K562 (cell line): ENCODE measurements around the gene ZNF385D. TPM values are rescaled to one million over a fixed set of nuclear protein-coding genes. Genes with fewer than 3 reads are reported as not detected.

Source experiments
- ATAC-seq: fragments of 200-7000 bp; cut with Tn5 transposase; 3 replicates; pipeline ENCODE4 v1.9.1; 2020; ENCODE audit warnings: moderate library complexity
- BruUV-seq: library from RNA; stranded (reverse); fragments of 400-500 nt; replicated peaks from 2 replicates; lab custom pipeline; 2021; lab: Mats Ljungman, UMichigan
- CTCF ChIA-PET: fragments of 300-600 bp; formaldehyde crosslinking; extraction: SDS; loops from one replicate; lab custom pipeline; 2021; ENCODE audit warnings: low intra/inter-chr PET ratio; lab: Yijun Ruan, JAX
- POLR2A ChIA-PET: fragments of 300-600, 350-650 bp; sonication (Branson Sonifier 250); formaldehyde crosslinking; extraction: SDS; loops from one replicate; lab custom pipeline; 2021; ENCODE audit warnings: antibody characterized with exemption, inconsistent platforms; lab: Yijun Ruan, JAX
- DNase-seq, 4 experiments: peaks; one replicate each; pipeline versions ENCODE4 v3.0.0 to v3.0.0-alpha.2; 2011 to 2018; ENCODE audit warnings: low spot score in 3 of 4, mixed read lengths in 3 of 4; ENCODE audit errors: extremely low read depth in 1 of 4
- FAIRE-seq: peaks from 2 replicates; lab custom pipeline; 2011; peaks lifted over from hg19 to GRCh38; lab: Jason Lieb, UNC
- H2AFZ ChIP-seq: 2 replicates; pipeline ENCODE4 v1.6.0; 2011; ENCODE audit warnings: low read depth, low read length, control low read depth, inconsistent platforms
- H3K27ac ChIP-seq: fragments of 200-600 bp; 3 replicates; pipeline ENCODE4 v1.8.0; 2011; ENCODE audit warnings: low read depth, mild to moderate bottlenecking, control low read depth, inconsistent platforms, low read length, moderate library complexity, mixed read lengths; ENCODE audit errors: extremely low read depth
- H3K27me3 ChIP-seq, 2 experiments: fragments of 300-600 bp in 1 of 2; 2 replicates in 1 of 2; 3 replicates in 1 of 2; pipeline versions ENCODE4 v1.6.0 to v1.8.0; 2011; ENCODE audit warnings: inconsistent platforms in 2 of 2, low read length in 2 of 2, mild to moderate bottlenecking in 1 of 2, mixed read lengths in 1 of 2, moderate library complexity in 1 of 2; ENCODE audit not compliant: control insufficient read depth in 2 of 2, insufficient read depth in 2 of 2
- H3K36me3 ChIP-seq: fragments of 300-600 bp; 3 replicates; pipeline ENCODE4 v1.8.0; 2011; ENCODE audit warnings: mild to moderate bottlenecking, low read length, inconsistent platforms; ENCODE audit not compliant: control insufficient read depth, insufficient read depth
- H3K4me1 ChIP-seq, 2 experiments: fragments of 200-600 bp in 1 of 2; replicated peaks in 1 of 2; 2 replicates in 1 of 2; 3 replicates in 1 of 2; pipeline versions ENCODE4 v1.5.1 to v1.8.0; 2011; ENCODE audit warnings: inconsistent platforms in 2 of 2, low read length in 2 of 2, mild to moderate bottlenecking in 1 of 2, mixed read lengths in 1 of 2, moderate library complexity in 1 of 2; ENCODE audit not compliant: control insufficient read depth in 2 of 2, insufficient read depth in 2 of 2
- H3K4me2 ChIP-seq: 2 replicates; pipeline ENCODE4 v1.6.1; 2011; ENCODE audit warnings: low read length, control low read depth, inconsistent platforms, mixed read lengths; ENCODE audit not compliant: insufficient read depth
- H3K4me3 ChIP-seq: fragments of 200-600 bp; sonication (generic), shearing (Covaris generic); 2 replicates; pipeline ENCODE4 v1.5.1; 2016; ENCODE audit warnings: control low read depth, inconsistent platforms
- H3K79me2 ChIP-seq: fragments of 200-600 bp; 3 replicates; pipeline ENCODE4 v1.8.0; 2011; ENCODE audit warnings: low read length, inconsistent platforms; ENCODE audit not compliant: control insufficient read depth, insufficient read depth
- H3K9ac ChIP-seq, 2 experiments: 2 replicates each; pipeline versions ENCODE4 v1.6.0 to v1.6.1; 2011; ENCODE audit warnings: low read depth in 2 of 2, low read length in 2 of 2, control low read depth in 1 of 2, inconsistent platforms in 1 of 2, mild to moderate bottlenecking in 1 of 2, mixed read lengths in 1 of 2; ENCODE audit not compliant: insufficient read depth in 1 of 2
- H3K9me1 ChIP-seq: one replicate; pipeline ENCODE4 v1.6.0; 2011; ENCODE audit warnings: inconsistent platforms, mild to moderate bottlenecking, low read length, moderate library complexity; ENCODE audit not compliant: control insufficient read depth, insufficient read depth
- H3K9me3 ChIP-seq: replicated peaks from 2 replicates; pipeline ENCODE4 v1.5.1; 2011; ENCODE audit warnings: low read depth, low read length, inconsistent platforms; ENCODE audit not compliant: control insufficient read depth, insufficient read depth
- H4K20me1 ChIP-seq: replicated peaks from 2 replicates; pipeline ENCODE4 v1.6.1; 2011; ENCODE audit warnings: low read length, inconsistent platforms, mixed read lengths; ENCODE audit not compliant: control insufficient read depth, insufficient read depth
- HNRNPK ChIP-seq: fragments of 200-400 bp; formaldehyde crosslinking; IDR thresholded peaks from one replicate; pipeline ENCODE4 v1.6.1; 2018; ENCODE audit warnings: mild to moderate bottlenecking, low read depth, low read length; ENCODE audit not compliant: poor library complexity, severe bottlenecking
- HNRNPLL ChIP-seq: fragments of 200-400 bp; formaldehyde crosslinking; IDR thresholded peaks from 2 replicates; pipeline ENCODE4 v1.6.1; 2017; ENCODE audit warnings: low read length, low read depth, mild to moderate bottlenecking; ENCODE audit not compliant: poor library complexity, severe bottlenecking
- KAT7 ChIP-seq: sonication (generic); formaldehyde crosslinking; IDR thresholded peaks from 2 replicates; pipeline ENCODE4 v1.8.0; 2022; ENCODE audit warnings: missing genetic modification reagents, mild to moderate bottlenecking, borderline replicate concordance
- LCOR ChIP-seq: sonication (generic); formaldehyde crosslinking; IDR thresholded peaks from 2 replicates; pipeline ENCODE4 v1.8.0; 2022; ENCODE audit warnings: mild to moderate bottlenecking, missing genetic modification reagents
- LEF1 ChIP-seq: fragments of 450-650 bp; IDR thresholded peaks from 2 replicates; pipeline ENCODE4 v1.6.1; 2016; ENCODE audit warnings: mild to moderate bottlenecking
- RAD21 ChIP-seq, 2 experiments: fragments of 250-450 bp in 1 of 2; fragments of 450-650 bp in 1 of 2; sonication (Bioruptor Pico) in 1 of 2; formaldehyde crosslinking in 1 of 2; IDR thresholded peaks in 1 of 2; conservative IDR thresholded peaks in 1 of 2; 2 replicates each; pipeline versions ENCODE4 v1.4.0 to v1.8.0; 2020 to 2022; ENCODE audit warnings: mild to moderate bottlenecking in 2 of 2, moderate library complexity in 1 of 2
- THRA ChIP-seq: fragments of 450-650 bp; IDR thresholded peaks from 2 replicates; pipeline ENCODE4 v1.6.1; 2017; ENCODE audit warnings: mild to moderate bottlenecking, moderate library complexity
- ZFP91 ChIP-seq: sonication (generic); formaldehyde crosslinking; IDR thresholded peaks from 2 replicates; pipeline ENCODE4 v1.8.0; 2022; ENCODE audit warnings: mild to moderate bottlenecking, missing genetic modification reagents
- ZNF586 ChIP-seq: fragments of 450-650 bp; formaldehyde crosslinking; conservative IDR thresholded peaks from 2 replicates; pipeline ENCODE4 v1.4.0; 2020; ENCODE audit warnings: mild to moderate bottlenecking, moderate library complexity
- WGBS: fragments of 100-300 bp; shearing (Covaris generic); methylation state at CpG from one replicate; pipeline ENCODE4 v1.1.6; 2016; ENCODE audit warnings: low coverage, mixed read lengths; ENCODE audit not compliant: insufficient coverage; ENCODE audit errors: missing lambda C conversion rate; 5-methylcytosine and 5-hydroxymethylcytosine counted together
- in situ Hi-C: fragments of 300-500 bp; cut with MboI; formaldehyde crosslinking; loops from 4 replicates; pipeline ENCODE4 v1.15.0; 2018; ENCODE audit warnings: inconsistent platforms, mixed read lengths
- intact Hi-C: fragments of 100-400 bp; cut with micrococcal nuclease; formaldehyde crosslinking; loops from 2 replicates; pipeline ENCODE4 v1.14.2; 2022
- polyA plus RNA-seq, 8 experiments: library from polyadenylated mRNA; depleted of rRNA in 4 of 8; stranded (reverse) in 5 of 8; unstranded in 3 of 8; fragments of >200 nt; fragmentation: Nextera tagmentation in 2 of 8; fragmentation: Illumina TruSeq in 1 of 8; extraction: Ambion mirVana in 2 of 8; extraction: Trizol in 1 of 8; gene quantifications; 2 replicates each; pipeline versions ENCODE4 v1.2.1 to v1.2.3, GENCODE V29; 2011 to 2014; ENCODE audit warnings: inconsistent platforms in 1 of 8, missing spikeins in 1 of 8
- total RNA-seq, 7 experiments: library from RNA; depleted of rRNA in 6 of 7; stranded (reverse); fragments of >200 nt in 6 of 7; fragmentation: Illumina TruSeq in 2 of 7; extraction: Trizol in 2 of 7; gene quantifications; 2 replicates each; pipeline versions ENCODE4 v1.2.1 to v1.2.3, GENCODE V29; 2011 to 2021; ENCODE audit warnings: low replicate concordance in 1 of 7
- TF ChIP-seq, protein P1 (sequence below): sonication (generic); formaldehyde crosslinking; IDR thresholded peaks from 2 replicates; pipeline ENCODE4 v1.8.0; 2022; ENCODE audit warnings: mild to moderate bottlenecking, missing genetic modification reagents
- TF ChIP-seq, protein P2 (sequence below), 2 experiments: fragments of 450-650 bp; conservative IDR thresholded peaks; 2 replicates each; pipeline ENCODE4 v1.6.1; 2017; ENCODE audit warnings: mild to moderate bottlenecking in 2 of 2, moderate library complexity in 2 of 2

ZNF385D gene
- total and polyA plus RNA-seq, 9 of the 15 experiments (the other 6 are each of a cell fraction or from before 2014, with no cell fraction given): 0.14 to 1.7 (median 0.51) TPM

DNA sequence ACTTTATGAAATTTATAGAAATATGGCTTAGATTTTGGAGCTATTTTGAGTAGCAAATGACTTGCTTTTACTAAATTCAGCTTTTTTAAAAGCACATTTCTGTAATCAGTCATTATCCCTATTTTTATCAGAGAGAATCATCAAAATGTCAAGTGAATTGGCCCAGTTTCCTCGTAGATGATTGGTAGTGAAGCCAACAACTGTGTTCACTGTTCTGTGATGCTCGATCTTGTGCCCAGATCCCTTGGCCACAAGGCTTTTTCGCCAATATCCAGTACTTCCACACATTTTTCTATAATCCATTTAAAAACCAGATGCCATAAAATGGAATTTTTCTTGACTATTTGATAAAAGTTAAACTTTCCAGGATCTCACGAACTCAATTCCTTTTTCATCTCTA lies 336.5 kb downstream of the ZNF385D start:
- Histone ChIP-seq H4K20me1 (no peaks in the 10 kb centered on the region), H3K9me1 (no peaks in the 10 kb centered on the region), H3K27me3 (no peaks in the 10 kb centered on the region), H3K4me1 (no peaks in the 10 kb centered on the region), H3K79me2 (no peaks in the 10 kb centered on the region), H3K4me2 (no peak overlapping the region), H3K9me3 (no peaks in the 10 kb centered on the region), H3K27ac (no peak overlapping the region), H3K4me3 (no peak overlapping the region), H3K36me3 (no peaks in the 10 kb centered on the region), H3K9ac (no peak overlapping the region), H2AFZ (no peak overlapping the region)
- ATAC-seq (no peak), DNase-seq (no peak), FAIRE-seq (no peak)
- no TSS peak for BruUV-seq
- intact Hi-C loops (no loop called here), in situ Hi-C loops (no loop called here)
- ChIA-PET CTCF (no interaction called here), POLR2A (no interaction called here)
- 5% methylated on average over 4 of the region's 4 CpGs for WGBS
- no peak for TF ChIP-seq ZNF586 (CRISPR knock-in tag)
- no peak for TF ChIP-seq RAD21 (CRISPR knock-in tag; conservative IDR thresholded peaks at IDR 0.05 in 1 of 2, IDR thresholded peaks at IDR 0.05 in 1 of 2)
- no peak for TF ChIP-seq KAT7 (CRISPR knock-in tag)
- no peak for TF ChIP-seq LEF1
- TF ChIP-seq LCOR: no peak
- TF ChIP-seq, protein P1, sequence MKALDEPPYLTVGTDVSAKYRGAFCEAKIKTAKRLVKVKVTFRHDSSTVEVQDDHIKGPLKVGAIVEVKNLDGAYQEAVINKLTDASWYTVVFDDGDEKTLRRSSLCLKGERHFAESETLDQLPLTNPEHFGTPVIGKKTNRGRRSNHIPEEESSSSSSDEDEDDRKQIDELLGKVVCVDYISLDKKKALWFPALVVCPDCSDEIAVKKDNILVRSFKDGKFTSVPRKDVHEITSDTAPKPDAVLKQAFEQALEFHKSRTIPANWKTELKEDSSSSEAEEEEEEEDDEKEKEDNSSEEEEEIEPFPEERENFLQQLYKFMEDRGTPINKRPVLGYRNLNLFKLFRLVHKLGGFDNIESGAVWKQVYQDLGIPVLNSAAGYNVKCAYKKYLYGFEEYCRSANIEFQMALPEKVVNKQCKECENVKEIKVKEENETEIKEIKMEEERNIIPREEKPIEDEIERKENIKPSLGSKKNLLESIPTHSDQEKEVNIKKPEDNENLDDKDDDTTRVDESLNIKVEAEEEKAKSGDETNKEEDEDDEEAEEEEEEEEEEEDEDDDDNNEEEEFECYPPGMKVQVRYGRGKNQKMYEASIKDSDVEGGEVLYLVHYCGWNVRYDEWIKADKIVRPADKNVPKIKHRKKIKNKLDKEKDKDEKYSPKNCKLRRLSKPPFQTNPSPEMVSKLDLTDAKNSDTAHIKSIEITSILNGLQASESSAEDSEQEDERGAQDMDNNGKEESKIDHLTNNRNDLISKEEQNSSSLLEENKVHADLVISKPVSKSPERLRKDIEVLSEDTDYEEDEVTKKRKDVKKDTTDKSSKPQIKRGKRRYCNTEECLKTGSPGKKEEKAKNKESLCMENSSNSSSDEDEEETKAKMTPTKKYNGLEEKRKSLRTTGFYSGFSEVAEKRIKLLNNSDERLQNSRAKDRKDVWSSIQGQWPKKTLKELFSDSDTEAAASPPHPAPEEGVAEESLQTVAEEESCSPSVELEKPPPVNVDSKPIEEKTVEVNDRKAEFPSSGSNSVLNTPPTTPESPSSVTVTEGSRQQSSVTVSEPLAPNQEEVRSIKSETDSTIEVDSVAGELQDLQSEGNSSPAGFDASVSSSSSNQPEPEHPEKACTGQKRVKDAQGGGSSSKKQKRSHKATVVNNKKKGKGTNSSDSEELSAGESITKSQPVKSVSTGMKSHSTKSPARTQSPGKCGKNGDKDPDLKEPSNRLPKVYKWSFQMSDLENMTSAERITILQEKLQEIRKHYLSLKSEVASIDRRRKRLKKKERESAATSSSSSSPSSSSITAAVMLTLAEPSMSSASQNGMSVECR (CRISPR knock-in tag): no peak
- no peak for TF ChIP-seq ZFP91 (CRISPR knock-in tag)
- no peak for TF ChIP-seq HNRNPK
- TF ChIP-seq HNRNPLL: no peak
- no peak for TF ChIP-seq THRA
- TF ChIP-seq, protein P2, sequence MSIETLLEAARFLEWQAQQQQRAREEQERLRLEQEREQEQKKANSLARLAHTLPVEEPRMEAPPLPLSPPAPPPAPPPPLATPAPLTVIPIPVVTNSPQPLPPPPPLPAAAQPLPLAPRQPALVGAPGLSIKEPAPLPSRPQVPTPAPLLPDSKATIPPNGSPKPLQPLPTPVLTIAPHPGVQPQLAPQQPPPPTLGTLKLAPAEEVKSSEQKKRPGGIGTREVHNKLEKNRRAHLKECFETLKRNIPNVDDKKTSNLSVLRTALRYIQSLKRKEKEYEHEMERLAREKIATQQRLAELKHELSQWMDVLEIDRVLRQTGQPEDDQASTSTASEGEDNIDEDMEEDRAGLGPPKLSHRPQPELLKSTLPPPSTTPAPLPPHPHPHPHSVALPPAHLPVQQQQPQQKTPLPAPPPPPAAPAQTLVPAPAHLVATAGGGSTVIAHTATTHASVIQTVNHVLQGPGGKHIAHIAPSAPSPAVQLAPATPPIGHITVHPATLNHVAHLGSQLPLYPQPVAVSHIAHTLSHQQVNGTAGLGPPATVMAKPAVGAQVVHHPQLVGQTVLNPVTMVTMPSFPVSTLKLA (conservative IDR thresholded peaks at IDR 0.05): no peak
